LNCAP (cell line): ENCODE data around the gene CAPN2.

Experiments
- CTCF ChIP-seq: fragments of 450-650 bp; IDR thresholded peaks from 2 replicates; pipeline ENCODE4 v1.5.1; 2017; ENCODE audit warnings: mild to moderate bottlenecking

The CAPN2 gene

GRCh38 chr1:223759273-223759672 lies 46.9 kb downstream of the CAPN2 start:
- no peak for TF ChIP-seq CTCF

- TF ChIP-seq CTCF = no peak
Measured at GRCh38 chr1:223760833-223761232, 48.5 kb downstream of the CAPN2 start.

GRCh38 chr1:223761411-223761810 lies 49.1 kb downstream of the CAPN2 start:
- no peak for TF ChIP-seq CTCF

GRCh38 chr1:223763251-223763650 lies 50.9 kb downstream of the CAPN2 start:
- TF ChIP-seq CTCF = no peak

GRCh38 chr1:223763881-223764280 lies 51.5 kb downstream of the CAPN2 start:
- no peak for TF ChIP-seq CTCF

GRCh38 chr1:223765036-223765718 lies 52.8 kb downstream of the CAPN2 start:
- TF ChIP-seq CTCF = no peak

GRCh38 chr1:223765719-223766340 lies 53.5 kb downstream of the CAPN2 start:
- TF ChIP-seq CTCF = no peak
